IPS DF 6.9 (cell line): ENCODE results near the gene NR2F2.

Experiments used
- DNase-seq: peaks from one replicate; pipeline ENCODE4 v3.0.0-alpha.2; 2013; ENCODE audit warnings: low read depth, low spot score
- H3K27ac ChIP-seq: one replicate; pipeline ENCODE4 v1.5.1; 2013; ENCODE audit warnings: low read length, control low read depth
- H3K27me3 ChIP-seq: 2 replicates; pipeline ENCODE4 v1.6.1; 2013; ENCODE audit warnings: mild to moderate bottlenecking, low read length; ENCODE audit not compliant: control insufficient read depth, insufficient read depth
- H3K36me3 ChIP-seq: 2 replicates; pipeline ENCODE4 v1.6.1; 2013; ENCODE audit warnings: low read length; ENCODE audit not compliant: control insufficient read depth, insufficient read depth
- H3K4me1 ChIP-seq: 2 replicates; pipeline ENCODE4 v1.6.1; 2013; ENCODE audit warnings: low read length; ENCODE audit not compliant: control insufficient read depth, insufficient read depth
- H3K4me3 ChIP-seq: 2 replicates; pipeline ENCODE4 v1.5.1; 2013; ENCODE audit warnings: mild to moderate bottlenecking, low read length
- H3K9me3 ChIP-seq: 2 replicates; pipeline ENCODE4 v1.6.1; 2013; ENCODE audit warnings: low read length, inconsistent platforms; ENCODE audit not compliant: control insufficient read depth, insufficient read depth
- WGBS: extraction: QIAGEN DNeasy Blood & Tissue Kit; methylation state at CpG from one replicate; pipeline ENCODE4 v1.1.7; 2013; ENCODE audit warnings: mixed read lengths, missing lambda C conversion rate; ENCODE audit not compliant: insufficient read length, insufficient coverage; 5-methylcytosine and 5-hydroxymethylcytosine counted together

The NR2F2 gene

DNA sequence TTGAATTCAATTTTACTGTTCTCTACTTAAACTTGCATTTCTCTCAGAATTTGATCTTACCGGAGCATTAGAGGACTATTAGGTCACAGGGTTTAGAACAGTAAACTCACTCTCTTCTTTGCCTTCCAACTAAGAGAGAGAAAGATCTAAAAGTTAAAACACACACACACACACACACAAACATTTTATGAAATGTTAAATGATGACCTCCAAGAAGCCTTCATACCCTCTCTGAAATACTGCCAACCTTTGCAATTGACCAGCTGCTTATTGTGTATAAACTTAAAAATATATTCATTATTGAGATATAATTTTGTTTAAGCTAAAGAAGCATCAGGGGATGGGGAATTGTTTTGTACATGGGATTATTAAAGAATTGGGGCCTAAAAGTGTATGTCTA, 15.5 kb upstream of the NR2F2 start:
- Histone ChIP-seq H3K27ac (no peak overlapping the region), H3K4me1 (no peaks in the 10 kb centered on the region), H3K9me3 (no peaks in the 10 kb centered on the region), H3K36me3 (no peaks in the 10 kb centered on the region), H3K27me3 (peaks cover 3% of the 10 kb centered on the region; the same call in 1 of the 2 replicates), H3K4me3 (no peak overlapping the region)
- WGBS, result no CpG with 5 or more reads among the region's 1 CpG
- no peak for DNase-seq

DNA sequence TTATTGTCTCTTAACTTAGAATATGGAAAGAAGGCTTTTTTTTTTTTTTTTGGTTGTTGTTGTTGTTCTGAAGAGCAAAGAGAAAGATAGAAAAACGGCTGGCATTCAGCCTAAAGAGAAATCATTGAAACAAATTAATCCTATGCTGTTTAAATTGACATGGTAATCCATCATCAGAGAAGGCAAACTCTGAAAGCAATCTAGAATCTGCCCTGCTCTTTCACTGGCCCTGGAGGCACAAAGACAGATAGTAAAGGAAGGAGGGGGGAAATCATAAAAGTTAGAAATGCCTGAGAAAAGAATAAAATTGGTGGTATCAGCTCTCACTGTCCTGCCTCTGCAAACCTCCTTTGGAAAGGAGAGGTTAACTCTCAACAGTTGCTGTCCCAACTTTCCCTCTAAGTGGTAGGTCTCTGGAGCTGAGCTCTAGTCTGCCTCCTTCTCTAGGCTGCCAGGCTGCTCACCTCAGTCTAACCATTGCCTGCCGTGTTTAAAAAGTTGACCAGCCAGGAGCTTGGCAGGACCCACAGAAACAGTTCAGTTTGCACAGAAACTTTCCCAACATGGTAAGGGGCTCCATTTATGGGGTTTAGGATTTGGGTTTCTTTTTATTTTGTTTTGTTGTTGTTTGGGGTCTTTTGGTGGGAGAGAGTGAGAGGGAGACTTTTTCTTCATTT, 13.4 kb upstream of the NR2F2 start:
- H3K36me3 ChIP-seq, result no peaks in the 10 kb centered on the region
- no CpG with 5 or more reads among the region's 2 CpGs for WGBS
- H3K27me3 ChIP-seq, result peaks cover 22% of the 10 kb centered on the region
- H3K9me3 ChIP-seq, result no peaks in the 10 kb centered on the region
- H3K4me1 ChIP-seq, result 0 out of 2 replicates have a peak, but pooled peaks cover 3% of the 10 kb centered on the region
- no peak overlapping the region for H3K27ac ChIP-seq
- no peak overlapping the region for H3K4me3 ChIP-seq
- no peak for DNase-seq

DNA sequence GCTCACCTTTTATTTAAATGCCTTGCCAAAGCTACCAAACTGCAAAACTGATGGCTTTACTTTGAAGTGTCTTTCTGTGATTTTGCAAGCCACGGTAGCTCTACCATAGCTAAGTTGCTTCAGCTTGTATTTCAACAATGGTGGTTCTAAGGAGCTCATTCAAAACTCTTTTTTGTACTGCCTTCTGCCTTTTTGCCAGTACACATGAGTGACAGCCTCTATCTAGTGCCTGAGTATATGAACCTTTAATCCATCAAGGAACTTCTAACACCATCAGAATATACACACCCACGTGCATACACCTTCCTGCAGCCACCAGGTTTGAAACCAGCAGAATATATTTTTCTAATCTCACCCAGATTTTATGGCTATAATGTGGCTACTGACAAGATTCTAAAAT, 10.4 kb upstream of the NR2F2 start:
- Histone ChIP-seq H3K4me1 (peaks cover 3% of the 10 kb centered on the region; the same call in 1 of the 2 replicates), H3K36me3 (no peaks in the 10 kb centered on the region), H3K9me3 (no peaks in the 10 kb centered on the region), H3K27me3 (peaks cover 50% of the 10 kb centered on the region), H3K27ac (no peak overlapping the region), H3K4me3 (no peak overlapping the region)
- DNase-seq, result no peak
- no CpG with 5 or more reads among the region's 2 CpGs for WGBS

DNA sequence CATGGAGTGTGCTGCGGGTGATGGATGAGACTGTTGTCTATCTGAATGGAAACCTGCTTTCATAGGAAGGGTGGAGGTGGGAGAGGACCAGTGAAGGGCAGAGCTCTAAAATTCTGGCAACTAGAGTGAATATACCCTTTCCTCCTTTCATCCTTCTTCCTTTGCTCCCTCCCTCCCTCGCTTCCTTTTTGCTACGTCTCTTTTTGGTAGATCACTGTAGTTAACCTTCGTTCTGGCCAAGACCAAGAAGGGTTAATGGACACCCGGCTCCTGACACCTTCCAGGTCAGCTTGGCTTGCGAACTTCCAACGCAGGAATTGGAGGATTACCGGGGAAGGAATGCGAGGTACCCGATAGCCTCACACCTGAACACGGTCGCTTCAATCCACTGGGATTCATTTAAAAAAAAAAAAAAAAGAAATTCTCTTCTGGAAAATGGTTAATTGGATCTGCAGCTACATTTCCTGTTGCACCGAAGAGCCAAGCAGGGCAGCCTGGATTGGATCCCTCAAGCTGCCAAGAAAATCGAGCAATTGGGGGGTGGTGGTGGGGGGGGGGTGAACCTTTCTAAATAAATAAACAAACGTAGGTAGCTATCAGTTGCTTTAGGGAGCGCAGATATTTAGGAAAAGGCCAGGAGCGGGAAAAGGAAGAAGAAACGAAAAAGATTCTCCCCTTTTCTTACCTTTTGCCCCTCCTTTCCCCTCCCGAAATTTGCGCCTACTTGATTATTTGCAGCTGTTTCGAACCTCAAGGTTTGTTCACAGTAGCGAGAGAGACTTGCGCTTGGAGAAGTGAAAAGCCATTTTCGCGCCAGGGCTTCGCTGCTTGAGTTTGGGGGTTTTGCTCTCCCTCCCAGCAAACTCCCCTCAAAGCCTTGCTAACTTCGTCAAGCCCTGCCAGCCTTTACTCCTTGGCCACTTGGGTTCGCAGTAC, 9.5 kb upstream of the NR2F2 start:
- no CpG with 5 or more reads among the region's 28 CpGs for WGBS
- no peak overlapping the region; the same call in 1 of the 2 replicates for H3K4me3 ChIP-seq
- no peak for DNase-seq
- peaks cover 58% of the 10 kb centered on the region for H3K27me3 ChIP-seq
- H3K36me3 ChIP-seq, result no peaks in the 10 kb centered on the region
- no peak overlapping the region for H3K27ac ChIP-seq
- peaks cover 3% of the 10 kb centered on the region; the same call in 1 of the 2 replicates for H3K4me1 ChIP-seq
- H3K9me3 ChIP-seq, result no peaks in the 10 kb centered on the region

DNA sequence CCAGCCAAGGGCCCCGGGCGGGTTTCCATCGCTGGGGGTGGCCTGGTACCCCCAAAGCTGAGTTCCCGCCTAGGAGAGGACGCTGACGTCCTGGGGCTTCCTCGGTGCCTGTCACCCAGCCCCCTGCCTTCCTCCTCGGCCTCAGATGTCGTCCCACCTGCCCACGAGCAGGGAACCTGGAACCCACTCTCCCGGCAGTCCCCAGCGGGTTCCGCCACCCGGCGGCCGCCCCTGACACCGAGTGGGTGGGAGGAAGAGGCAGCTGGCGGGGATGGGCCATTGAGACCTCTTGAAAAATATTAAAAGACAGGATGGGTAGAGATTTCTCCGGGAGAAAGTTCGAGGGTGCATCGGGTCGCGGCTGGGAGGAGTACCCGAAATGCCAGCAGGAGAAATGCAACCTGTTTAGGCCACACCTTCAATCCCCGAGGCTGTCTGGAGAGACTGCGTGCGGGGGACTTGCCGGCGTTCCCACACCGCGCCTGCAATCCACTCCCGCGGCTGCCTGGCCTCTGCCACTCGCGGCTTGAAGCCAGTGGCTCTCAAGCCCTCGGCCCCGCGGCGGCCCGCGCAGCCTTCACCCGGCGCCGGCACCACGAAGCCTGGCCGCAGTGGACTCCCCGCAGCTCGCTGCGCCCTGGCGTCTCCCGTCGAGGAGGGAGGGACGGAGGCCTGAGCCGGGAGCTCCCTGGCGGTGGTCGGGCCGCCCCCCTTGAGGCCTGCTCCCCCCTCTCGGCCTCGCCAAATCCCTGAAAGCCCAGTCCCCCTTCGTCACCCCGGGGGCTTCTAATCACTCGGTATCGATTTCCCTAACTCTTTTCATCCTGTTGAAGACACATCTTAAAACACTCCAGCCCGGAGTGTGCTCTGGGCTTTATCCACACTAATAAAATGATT, 8.6 kb upstream of the NR2F2 start:
- no peak overlapping the region for H3K27ac ChIP-seq
- peaks cover 67% of the 10 kb centered on the region for H3K27me3 ChIP-seq
- H3K4me3 ChIP-seq, result peak overlapping the region; percentile 23; the same call in 1 of the 2 replicates
- DNase-seq, result no peak
- no peaks in the 10 kb centered on the region for H3K36me3 ChIP-seq
- no peaks in the 10 kb centered on the region for H3K9me3 ChIP-seq
- no CpG with 5 or more reads among the region's 64 CpGs for WGBS
- H3K4me1 ChIP-seq, result peaks cover 3% of the 10 kb centered on the region

DNA sequence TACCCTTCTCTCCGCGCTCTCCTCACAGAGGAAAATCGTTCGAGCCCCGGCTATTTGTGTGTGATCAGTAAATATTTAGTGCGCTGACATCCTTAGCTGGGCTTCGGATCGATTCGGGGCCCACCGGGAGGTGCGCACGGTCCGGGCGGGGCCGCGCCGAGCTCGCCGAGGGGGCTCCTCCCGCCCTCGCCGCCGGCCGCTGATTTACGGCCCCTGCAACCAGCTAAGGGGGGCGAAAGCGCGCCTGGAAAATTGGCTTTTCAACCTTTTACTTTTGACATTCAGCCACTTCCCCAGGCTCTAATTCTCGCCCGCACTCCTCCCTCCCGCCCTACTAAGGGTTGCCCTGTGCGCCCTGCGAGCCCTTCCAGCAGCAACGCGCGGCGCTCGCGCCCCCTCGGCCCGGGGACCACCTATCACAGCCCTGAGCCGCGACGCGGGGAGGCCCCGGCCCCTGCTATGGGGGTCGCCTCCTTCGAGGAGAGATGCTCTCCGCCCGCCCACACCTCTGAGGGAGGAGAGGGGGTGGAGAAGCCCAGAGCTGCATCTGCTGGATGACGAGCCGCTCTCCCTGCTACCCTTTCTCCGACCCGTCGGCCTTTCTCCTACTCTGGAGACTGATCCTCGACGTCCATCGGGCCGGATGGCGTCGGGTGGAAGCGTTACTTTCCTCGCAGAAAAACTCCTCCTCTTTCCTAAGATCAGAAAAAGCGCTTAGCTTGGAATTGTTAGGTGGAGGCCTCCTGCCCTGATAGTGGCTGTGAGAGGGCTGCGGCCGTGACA, 7.8 kb upstream of the NR2F2 start:
- Histone ChIP-seq H3K4me3 (peak overlapping the region; percentile 10; the same call in 1 of the 2 replicates), H3K27ac (no peak overlapping the region), H3K9me3 (no peaks in the 10 kb centered on the region), H3K4me1 (peaks cover 3% of the 10 kb centered on the region), H3K36me3 (no peaks in the 10 kb centered on the region), H3K27me3 (peaks cover 67% of the 10 kb centered on the region)
- no peak for DNase-seq
- WGBS, result no CpG with 5 or more reads among the region's 66 CpGs

DNA sequence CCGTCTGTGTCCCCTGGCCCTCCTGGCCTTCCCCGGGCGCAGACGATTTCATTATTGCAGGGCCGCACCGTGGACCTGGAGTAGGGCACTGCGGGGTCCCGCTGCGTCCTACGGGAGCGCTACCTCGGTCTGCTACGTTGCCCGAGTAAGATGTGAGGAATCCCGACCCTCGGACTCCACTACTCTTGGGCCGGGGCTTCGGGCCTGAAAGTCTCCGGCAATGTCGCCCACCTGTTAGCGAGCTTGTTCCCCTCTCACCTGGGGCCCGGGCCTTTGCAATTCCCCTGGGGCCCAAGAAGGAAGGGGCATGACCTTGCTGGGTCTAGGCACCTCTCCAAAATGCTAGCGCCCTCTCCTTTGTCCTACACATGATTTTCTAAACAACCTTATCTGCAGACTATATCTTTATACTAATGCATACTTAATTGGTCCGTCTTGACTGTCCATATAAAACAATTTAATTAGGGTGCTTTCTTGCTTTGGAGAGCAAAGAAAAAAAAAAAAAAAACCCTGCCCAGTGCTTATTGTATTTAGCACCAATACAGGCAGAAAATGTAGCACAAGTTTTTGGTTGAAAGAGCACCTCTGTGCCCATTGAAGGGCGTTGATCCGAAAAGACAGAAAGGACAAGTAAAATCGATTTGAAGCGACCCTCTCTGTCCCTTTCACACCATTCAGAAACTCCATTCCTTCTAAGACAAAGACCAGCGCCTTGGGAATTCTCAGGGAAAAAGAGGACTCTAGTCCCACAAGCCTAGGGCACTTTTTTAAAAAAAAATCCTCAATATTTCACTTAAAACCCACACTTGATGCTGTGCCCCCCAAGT, 7.0 kb upstream of the NR2F2 start:
- peaks cover 3% of the 10 kb centered on the region for H3K4me1 ChIP-seq
- no peak for DNase-seq
- no peak overlapping the region for H3K27ac ChIP-seq
- WGBS, result no CpG with 5 or more reads among the region's 29 CpGs
- no peak overlapping the region for H3K4me3 ChIP-seq
- peaks cover 71% of the 10 kb centered on the region for H3K27me3 ChIP-seq
- no peaks in the 10 kb centered on the region for H3K9me3 ChIP-seq
- H3K36me3 ChIP-seq, result no peaks in the 10 kb centered on the region

DNA sequence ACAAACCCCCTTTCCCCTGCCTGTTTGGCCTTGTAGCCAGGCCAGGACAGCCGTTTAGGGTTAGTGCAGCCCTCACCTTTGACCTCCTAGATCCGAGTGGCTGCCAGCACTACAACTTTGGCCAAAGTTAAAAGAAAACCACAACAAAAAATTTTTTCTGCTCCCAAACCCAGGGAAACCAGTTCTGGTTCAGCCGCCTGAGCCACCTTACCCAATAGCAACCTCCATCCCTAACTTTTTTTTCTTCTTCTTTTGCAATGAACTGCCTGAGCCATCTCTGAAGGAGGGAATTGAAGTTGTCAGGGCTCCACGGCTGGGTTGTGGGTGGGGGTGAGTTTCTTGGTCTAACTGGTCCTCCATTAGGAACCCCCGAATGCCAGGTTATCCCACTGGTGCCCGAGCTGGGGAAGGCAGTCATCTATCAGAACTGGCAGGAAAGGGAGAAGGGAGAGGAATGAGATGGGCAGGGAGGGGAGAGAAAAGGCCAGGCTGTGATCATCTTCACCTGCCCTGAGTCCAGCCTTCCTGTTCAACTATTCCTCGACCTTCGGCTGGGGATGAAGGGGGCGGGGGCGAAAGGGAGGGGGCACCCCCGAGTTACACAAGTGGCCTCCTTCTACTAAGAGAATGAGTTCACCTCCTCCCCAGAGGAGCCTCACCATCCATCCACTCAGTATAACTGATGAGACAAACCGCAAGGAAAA, 6.2 kb upstream of the NR2F2 start:
- peaks cover 3% of the 10 kb centered on the region for H3K4me1 ChIP-seq
- H3K4me3 ChIP-seq, result no peak overlapping the region
- H3K36me3 ChIP-seq, result no peaks in the 10 kb centered on the region
- no peak overlapping the region for H3K27ac ChIP-seq
- H3K27me3 ChIP-seq, result peaks cover 79% of the 10 kb centered on the region
- no CpG with 5 or more reads among the region's 12 CpGs for WGBS
- no peak for DNase-seq
- no peaks in the 10 kb centered on the region for H3K9me3 ChIP-seq
